ENCODE measurements around the gene OTOP3. TPM values are rescaled to one million over a fixed set of nuclear protein-coding genes. Genes with fewer than 3 reads are reported as not detected.

The OTOP3 gene
- total RNA-seq, 1 donor from 2014 or later: not detected

DNA sequence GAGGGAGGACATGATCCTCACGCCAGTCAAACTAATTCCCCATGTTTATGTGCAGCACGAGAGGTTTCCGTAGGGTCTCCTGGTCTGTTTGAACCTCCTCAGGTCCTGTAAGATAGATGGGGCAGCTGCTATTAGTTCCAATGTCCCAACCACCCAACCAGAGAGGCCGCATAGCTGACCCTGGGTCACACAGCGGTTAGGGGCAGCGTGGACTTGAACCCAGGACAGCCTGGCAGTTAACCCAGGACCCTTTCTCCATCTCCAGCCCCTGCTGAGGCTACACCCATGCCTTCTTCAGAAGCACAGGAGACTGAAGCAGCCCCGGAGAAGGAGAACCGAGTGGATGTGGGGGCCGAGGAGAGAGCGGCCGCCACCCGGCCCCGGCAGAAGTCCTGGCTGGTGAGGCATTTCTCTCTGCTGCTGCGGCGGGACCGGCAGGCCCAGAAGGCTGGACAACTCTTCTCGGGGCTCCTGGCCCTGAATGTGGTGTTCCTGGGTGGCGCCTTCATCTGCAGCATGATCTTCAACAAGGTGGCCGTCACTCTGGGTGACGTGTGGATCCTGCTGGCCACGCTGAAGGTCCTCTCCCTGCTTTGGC, 5.5 kb downstream of the OTOP3 start:
- no peak for DNase-seq (ENCODE audit: low read depth in 2 of 2)

GRCh38 chr17:74943808-74944522, 8.3 kb downstream of the OTOP3 start:
- no peak for DNase-seq (ENCODE audit: low read depth in 2 of 2)

- DNase-seq (ENCODE audit: low read depth in 2 of 2): no peak
Measured at GRCh38 chr17:74945543-74945942, 9.8 kb downstream of the OTOP3 start.

DNA sequence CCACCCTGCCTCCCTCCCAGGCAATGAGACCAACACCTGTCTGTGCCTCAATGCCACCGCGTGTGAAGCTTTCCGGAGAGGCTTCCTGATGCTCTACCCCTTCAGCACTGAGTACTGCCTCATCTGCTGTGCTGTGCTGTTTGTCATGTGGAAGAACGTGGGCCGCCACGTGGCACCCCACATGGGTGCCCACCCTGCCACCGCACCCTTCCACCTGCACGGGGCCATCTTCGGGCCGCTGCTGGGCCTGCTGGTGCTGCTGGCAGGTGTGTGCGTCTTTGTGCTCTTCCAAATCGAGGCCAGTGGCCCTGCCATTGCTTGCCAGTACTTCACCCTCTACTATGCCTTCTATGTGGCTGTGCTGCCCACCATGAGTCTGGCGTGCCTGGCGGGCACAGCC, 10.9 kb downstream of the OTOP3 start:
- no peak for DNase-seq (ENCODE audit: low read depth in 2 of 2)

DNA sequence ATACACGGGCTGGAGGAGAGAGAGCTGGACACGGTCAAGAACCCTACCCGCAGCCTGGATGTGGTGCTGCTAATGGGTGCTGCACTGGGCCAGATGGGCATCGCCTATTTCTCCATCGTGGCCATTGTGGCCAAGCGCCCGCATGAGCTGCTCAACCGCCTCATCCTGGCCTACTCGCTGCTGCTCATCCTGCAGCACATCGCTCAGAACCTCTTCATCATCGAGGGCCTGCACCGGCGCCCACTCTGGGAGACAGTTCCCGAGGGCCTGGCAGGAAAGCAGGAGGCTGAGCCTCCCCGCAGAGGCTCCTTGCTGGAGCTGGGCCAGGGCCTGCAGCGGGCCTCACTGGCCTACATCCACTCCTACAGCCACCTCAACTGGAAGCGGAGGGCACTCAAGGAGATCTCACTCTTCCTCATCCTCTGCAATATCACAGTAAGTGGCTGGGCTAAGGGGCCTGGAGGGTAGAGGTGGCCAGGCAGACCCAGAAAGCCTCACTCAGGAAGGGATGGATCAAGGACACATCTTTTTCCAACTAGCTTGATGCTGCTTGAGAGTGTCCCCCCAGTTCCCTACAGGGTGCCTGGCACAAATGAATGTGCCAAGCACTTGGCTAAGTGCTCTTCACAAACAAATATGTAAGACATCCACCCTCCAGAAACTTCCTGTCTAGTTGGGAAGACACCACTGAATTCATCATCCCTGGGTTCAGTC, 11.5 kb downstream of the OTOP3 start:
- no peak for DNase-seq (ENCODE audit: low read depth in 2 of 2)

DNA sequence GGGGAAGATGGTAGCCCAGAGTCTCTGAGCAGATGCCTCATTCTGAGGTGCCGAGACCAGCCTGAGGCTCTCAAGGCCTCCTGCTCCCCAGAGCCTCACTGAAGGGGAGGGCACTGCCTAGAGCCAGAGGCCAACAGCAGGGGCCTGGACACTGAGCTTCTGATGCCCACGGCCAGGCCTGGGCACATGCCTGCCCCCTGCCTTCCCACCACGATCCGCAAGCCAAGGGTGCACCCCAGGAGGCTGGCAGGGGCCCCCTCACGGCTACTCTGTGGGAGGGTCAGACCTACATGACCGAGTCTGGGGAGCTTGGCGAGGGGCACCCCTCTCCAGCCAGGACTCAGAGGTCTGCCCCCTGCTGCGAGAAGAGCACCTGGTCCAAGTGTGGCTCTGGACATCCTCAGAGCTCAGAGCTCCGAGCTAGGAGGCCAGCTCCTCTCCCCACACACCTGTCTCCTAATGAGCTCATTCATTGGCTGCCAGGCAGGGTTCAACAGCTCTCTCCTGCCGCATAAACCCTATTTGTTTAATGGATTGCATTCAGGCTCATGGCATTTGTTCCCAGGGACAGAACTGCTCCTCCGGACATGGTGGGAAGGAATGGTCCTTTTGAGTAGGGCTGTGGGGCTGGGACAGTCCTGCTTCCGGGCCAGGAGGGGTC, 13.9 kb downstream of the OTOP3 start:
- DNase-seq (ENCODE audit: low read depth in 2 of 2): no peak

DNA sequence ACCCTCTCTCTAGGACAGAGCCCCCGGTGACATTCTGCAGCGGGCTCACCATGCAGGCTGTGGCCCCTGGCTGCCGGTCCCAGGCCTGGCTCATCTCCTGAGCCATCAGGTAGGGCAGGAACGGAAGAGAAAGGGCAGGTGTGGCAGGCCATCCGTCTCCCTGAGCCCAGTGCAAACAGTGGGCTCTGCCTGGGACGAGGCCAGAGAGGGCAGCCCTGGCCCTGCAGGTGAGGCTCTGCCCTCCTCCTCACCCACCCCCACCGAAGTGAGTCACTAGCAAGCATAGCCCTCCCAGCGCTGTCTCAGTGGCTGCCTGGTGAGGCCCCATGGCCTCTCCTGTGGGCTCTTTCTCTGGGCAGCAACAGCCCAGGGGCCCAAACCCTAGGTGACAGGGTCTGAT, 14.5 kb downstream of the OTOP3 start:
- no peak for DNase-seq (ENCODE audit: low read depth in 2 of 2)

DNA sequence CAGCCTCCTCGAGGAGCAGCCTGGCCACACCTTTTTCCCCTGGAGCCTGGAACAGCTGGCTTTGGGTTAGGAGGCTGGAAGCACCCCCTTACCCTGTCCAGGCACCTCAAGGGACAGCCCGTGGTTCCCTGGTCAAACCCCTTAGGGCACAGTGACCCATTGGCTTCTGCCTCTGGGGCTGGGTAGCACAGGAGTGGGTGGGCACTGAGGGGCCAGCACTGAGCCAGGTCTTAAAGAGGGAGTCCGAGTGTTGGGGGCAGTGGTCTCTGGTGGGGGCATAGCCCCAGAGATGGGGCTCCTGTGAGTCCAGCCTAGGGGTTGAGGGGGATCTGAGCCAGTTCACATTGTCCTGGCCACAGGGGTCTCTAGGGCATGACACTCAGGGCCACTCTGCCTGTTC, 15.4 kb downstream of the OTOP3 start:
- DNase-seq (ENCODE audit: low read depth in 2 of 2): no peak

DNA sequence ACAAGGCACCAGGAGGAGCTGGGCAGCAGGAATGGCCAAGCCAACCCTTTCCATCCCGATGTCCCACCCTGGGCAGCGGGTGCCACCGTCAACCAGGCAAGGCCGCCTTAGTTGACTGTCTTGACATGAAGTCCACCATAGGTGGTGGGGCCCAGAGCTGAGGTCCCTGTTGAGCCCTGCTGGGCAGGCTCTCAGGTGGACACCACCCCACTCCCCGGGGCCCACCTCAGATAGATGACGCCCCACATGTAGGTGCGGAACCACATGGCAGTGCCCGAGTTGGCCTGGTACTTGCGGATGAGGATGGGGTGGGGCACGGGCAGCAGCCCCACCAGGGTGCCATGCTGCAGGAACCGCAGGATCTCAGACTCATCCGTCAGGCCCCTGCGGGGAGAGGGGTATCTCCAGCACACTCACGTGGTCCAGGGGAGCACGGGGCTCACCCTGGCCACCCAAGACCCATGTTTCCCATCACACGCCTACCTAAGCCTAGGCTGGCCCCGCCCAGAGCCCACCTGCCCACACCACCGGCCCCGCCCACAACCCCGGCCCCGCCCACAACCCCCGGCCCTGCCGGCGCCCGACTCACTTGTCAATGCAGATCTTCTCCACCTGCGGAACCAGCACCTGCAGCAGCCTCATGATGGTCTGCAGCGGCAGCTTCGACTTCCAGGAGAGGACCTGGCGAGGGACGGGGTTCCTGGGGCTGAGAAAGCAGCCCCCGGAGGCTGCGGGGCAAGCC, 16.2 kb downstream of the OTOP3 start:
- DNase-seq (ENCODE audit: low read depth in 2 of 2): no peak

DNA sequence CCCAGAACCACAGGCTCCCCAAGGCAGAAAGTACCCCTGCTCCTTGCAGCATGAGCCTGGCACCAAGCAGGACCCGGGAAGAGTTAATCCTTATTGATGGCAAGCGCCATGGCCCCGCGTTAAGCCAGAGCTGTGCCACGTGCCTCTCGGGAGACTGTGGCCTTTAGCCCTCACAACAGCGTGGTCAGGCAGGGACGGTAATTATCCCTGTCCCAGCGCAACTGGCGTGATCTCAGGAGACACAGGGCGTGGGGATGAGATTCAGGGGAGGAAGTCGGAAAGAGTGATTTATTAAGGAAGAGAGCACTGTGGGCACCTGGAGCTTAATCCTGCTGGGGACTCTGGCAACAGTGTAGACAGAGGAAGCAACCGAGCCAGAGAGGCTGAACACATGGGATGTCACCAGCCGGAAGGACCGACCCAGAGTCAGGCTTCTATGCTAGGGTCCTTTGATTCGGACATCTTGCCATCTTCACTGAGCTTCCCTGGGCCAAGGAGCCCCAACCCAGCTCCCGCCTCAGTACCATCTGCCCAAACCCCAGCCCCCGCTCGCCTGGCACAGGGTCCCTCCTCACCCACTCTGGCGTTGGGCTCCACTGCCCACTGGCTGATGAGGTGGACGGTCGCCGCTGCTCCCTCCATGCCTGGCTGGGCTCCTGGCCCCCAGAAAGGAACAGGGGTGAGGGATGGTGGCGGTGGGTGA, 16.9 kb downstream of the OTOP3 start:
- DNase-seq (ENCODE audit: low read depth in 2 of 2): no peak

DNA sequence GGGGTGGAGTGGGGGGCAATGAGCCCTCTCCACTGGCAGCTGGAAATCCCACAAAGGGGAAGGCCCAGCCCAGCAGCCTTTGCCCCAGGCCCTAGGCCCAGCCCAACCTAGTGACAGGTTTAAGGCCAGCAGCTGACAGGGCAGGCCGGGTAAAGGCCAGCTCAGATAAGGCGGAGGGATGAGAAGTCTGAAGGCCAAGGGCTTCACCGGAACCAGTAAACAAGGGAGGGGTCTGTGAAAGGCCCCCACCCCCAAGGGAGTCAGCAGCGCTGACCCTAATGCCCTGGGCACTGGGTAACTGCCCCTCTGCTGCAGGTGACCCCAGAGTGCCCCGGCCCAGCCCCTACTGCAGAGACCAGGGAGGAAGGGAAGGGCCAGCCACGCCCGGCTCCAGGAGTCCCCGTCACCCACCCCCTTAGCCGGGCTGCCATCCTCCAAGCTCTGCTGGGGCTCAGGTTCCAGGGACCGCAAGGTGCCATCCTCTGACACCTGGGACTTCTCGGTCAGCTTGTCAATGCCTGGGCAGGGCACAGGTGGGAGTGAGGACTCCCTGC, 17.5 kb downstream of the OTOP3 start:
- DNase-seq (ENCODE audit: low read depth in 2 of 2): no peak

DNA sequence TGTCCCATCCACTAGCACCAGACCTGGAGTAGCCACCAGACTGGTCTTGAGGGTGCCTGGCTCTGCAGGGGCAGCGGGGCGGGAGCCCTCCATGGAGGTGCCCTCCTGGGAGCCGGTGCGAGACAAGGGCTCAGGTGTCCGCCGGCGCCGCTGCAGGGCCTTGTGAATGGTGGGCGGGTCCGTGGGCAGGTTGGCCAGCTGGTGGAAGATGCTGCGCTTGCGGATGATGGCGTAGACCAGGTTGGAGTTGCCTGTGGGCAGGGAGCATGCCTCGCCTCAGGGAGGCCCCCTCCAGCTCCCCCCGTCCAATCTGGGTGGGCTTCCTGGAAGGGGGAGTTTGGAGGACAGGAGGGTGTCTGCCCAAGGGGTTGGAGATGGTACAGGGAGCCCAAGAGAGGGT, 18.4 kb downstream of the OTOP3 start:
- DNase-seq (ENCODE audit: low read depth in 2 of 2): no peak

DNA sequence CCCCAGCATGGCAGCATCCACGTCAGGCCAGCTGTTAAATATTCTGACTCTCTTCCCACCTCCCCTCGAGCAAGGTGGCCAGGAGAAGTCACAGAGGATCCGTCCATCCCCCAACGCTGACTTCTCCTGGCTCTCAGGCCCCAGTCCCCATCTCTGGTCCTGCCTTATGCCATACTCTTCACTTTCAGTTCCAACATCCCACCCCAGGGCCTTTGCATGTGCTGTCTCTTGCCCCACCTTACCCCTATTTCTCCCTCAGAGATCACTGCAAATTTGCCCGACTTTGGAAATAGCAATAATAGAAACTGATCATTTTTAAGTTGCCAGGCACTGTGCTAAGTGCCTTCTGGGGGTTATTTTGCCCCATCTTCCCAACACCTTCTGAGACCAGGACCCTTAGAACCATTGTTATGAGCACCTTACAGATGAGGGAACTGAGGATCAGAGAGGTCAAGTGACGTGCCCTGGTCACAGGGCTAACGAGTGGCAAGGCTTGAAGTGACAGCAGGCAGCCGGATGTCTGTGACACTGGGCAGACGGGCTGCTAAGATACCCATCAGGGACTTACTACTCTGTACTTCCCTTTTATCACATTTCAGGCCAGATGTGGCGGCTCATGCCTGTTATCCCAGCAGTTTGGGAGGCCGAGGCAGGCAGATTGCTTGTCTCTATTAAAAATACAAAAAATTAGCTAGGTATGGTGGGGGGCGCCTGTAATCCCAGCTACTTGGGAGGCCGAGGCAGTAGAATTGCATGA, 19.1 kb downstream of the OTOP3 start:
- no peak for DNase-seq (ENCODE audit: low read depth in 2 of 2)

GRCh38 chr17:74956093-74956492, 20.4 kb downstream of the OTOP3 start:
- no peak for DNase-seq (ENCODE audit: low read depth in 2 of 2)

- DNase-seq (ENCODE audit: low read depth in 2 of 2): peak; percentile 51 to 75
Measured at GRCh38 chr17:74957935-74958740, 22.4 kb downstream of the OTOP3 start.

DNA sequence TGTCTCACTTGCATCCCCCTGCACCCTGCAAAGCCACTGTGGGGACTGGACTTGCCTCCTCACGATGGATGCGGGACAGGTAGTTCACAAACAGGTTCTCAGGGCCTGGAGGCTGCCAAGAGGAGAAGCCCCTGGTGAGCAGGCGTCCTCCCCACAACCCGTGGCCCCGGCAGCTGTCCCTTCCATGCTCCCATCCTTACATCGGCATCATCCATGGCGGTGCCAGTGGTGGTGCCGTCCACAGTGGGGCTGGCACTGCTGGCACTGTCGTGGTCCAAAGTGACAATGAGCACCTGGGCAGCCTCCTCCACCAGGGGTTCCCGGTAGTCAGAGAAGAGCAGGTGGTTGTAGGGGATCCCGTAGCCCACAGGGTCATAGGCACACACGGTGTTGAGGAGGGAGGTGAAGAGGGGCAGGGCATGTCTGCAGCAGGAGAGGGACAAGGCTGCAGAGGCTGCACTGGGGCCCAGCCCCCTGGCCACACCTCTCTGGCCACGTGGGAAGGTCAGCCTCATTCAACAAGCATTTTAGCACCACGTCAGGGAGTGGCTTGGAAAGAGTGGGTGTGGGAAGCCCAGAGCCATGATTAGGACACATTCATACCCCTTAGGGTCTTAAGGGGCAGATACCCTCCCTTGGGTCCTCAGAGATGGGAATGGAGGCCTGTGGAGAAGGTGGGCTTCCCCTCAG, 24.3 kb downstream of the OTOP3 start:
- no peak for DNase-seq (ENCODE audit: low read depth in 2 of 2)

DNA sequence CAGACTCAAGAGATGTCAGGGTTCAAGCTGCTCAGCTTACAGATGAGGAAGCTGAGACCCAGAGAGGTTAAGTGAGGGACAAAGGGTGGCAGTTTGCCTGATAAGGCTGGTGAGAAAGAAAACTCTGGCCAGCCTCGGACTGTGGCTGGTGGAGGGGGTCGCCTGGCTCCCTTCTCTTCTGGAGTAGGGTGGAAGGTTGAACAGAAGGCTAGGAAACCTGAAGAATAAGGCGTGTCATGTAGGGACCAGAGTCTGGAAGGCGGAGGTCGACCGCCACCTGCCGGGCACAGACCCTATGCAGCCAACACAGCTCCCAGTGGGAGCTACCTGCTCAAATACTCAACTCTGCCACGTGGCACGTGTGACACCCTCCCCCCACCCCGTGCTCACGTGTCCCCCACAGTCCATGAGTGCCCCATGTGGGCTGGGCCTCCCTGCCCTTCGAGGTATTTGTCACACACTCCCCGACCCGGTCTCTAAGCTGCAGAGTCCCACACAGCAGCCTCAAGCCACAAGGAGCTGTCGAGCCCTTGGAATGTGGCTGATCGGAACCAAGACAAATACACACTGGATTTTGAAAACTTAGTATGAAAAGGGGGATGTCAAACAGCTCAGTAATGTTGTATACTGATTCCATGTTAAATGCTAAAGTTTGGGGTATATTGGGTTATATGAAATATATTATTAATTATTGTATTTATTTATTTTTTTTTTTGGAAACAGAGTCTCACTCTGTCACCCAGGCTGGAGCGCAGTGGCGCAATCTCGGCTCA, 25.1 kb downstream of the OTOP3 start:
- DNase-seq (ENCODE audit: low read depth in 2 of 2): no peak

All from lung microvascular endothelial cell (primary cell).